Measurements from ENCODE around the gene SLC16A1. TPM values are rescaled to one million over a fixed set of nuclear protein-coding genes. Genes with fewer than 3 reads are reported as not detected.

The SLC16A1 gene
- total RNA-seq, 1 donor from 2014 or later, result 68.1 TPM

DNA sequence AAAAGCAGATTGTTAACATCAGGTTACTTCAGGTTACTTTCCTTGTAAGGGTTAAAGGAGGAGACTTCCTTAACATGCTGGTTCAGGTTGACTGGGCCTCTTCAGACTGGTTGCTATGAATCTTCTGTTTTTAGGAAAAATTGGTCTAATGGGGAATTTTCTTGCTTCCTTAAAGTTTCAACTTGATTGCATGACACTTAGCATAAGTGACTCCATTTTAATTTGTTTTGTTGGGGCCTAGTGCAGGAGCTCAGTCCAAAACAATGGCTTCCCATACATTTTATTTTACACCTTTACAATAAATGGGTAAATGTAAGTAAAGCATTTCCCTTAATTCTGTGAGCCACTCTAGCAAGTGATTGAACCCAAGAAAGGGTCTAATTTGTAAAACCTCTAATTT lies 53.8 kb downstream of the SLC16A1 start:
- no peaks in the 10 kb centered on the region for H3K27me3 Mint-ChIP-seq (ENCODE audit: low read depth)
- H3K9me3 Mint-ChIP-seq (ENCODE audit: low read depth), result no peaks in the 10 kb centered on the region
- H3K36me3 Mint-ChIP-seq (ENCODE audit: low read depth), result no peaks in the 10 kb centered on the region
- no peak overlapping the region for H3K4me3 Mint-ChIP-seq (ENCODE audit: unreplicated experiment)
- peaks cover 27% of the 10 kb centered on the region for H3K4me1 Mint-ChIP-seq (ENCODE audit: low read depth)
- H3K27ac Mint-ChIP-seq (ENCODE audit: unreplicated experiment), result no peak overlapping the region
- TF ChIP-seq, protein P1, sequence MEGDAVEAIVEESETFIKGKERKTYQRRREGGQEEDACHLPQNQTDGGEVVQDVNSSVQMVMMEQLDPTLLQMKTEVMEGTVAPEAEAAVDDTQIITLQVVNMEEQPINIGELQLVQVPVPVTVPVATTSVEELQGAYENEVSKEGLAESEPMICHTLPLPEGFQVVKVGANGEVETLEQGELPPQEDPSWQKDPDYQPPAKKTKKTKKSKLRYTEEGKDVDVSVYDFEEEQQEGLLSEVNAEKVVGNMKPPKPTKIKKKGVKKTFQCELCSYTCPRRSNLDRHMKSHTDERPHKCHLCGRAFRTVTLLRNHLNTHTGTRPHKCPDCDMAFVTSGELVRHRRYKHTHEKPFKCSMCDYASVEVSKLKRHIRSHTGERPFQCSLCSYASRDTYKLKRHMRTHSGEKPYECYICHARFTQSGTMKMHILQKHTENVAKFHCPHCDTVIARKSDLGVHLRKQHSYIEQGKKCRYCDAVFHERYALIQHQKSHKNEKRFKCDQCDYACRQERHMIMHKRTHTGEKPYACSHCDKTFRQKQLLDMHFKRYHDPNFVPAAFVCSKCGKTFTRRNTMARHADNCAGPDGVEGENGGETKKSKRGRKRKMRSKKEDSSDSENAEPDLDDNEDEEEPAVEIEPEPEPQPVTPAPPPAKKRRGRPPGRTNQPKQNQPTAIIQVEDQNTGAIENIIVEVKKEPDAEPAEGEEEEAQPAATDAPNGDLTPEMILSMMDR (IDR thresholded peaks at IDR 0.05), result no peak
- no peak for DNase-seq (ENCODE audit: low spot score)

- Mint-ChIP-seq H3K9me3 (ENCODE audit: low read depth) (peaks cover 4% of the 10 kb centered on the region), H3K27ac (ENCODE audit: unreplicated experiment) (no peak overlapping the region), H3K4me3 (ENCODE audit: unreplicated experiment) (no peak overlapping the region), H3K27me3 (ENCODE audit: low read depth) (no peaks in the 10 kb centered on the region), H3K36me3 (ENCODE audit: low read depth) (no peaks in the 10 kb centered on the region), H3K4me1 (ENCODE audit: low read depth) (peaks cover 22% of the 10 kb centered on the region)
- DNase-seq (ENCODE audit: low spot score), result no peak
- TF ChIP-seq, protein P1 (IDR thresholded peaks at IDR 0.05), result no peak
Observed at GRCh38 chr1:112901387-112901786, 54.6 kb downstream of the SLC16A1 start.

GRCh38 chr1:112896783-112897182 lies 59.2 kb downstream of the SLC16A1 start:
- Mint-ChIP-seq H3K36me3 (ENCODE audit: low read depth) (peaks cover 3% of the 10 kb centered on the region), H3K27me3 (ENCODE audit: low read depth) (no peaks in the 10 kb centered on the region), H3K4me1 (ENCODE audit: low read depth) (no peaks in the 10 kb centered on the region), H3K4me3 (ENCODE audit: unreplicated experiment) (no peak overlapping the region), H3K27ac (ENCODE audit: unreplicated experiment) (no peak overlapping the region), H3K9me3 (ENCODE audit: low read depth) (peaks cover 18% of the 10 kb centered on the region)
- TF ChIP-seq, protein P1 (IDR thresholded peaks at IDR 0.05), result no peak
- DNase-seq (ENCODE audit: low spot score), result no peak

DNA sequence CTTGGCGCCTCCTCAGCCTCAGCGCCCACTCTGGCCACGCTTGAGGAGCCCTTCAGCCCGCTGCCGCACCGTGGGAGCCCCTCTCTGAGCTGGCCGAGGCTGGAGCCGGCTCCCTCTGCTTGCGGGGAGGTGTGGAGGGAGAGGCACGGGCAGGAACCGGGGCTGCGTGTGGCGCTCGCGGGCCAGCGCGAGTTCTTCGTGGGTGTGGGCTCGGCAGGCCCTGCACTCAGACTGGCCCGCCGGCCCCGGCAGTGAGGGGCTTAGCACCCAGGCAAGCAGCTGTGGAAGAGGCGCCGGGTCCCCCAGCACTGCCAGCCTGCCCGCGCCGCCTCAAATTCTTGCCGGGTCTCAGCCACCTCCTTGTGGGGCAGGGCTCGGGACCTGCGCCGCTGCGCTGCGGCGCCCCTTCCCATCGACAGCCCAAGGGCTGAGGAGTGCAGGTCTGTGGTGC lies 61.4 kb downstream of the SLC16A1 start:
- Mint-ChIP-seq H3K4me3 (ENCODE audit: unreplicated experiment) (no peak overlapping the region), H3K9me3 (ENCODE audit: low read depth) (peaks cover 18% of the 10 kb centered on the region), H3K27me3 (ENCODE audit: low read depth) (no peaks in the 10 kb centered on the region), H3K36me3 (ENCODE audit: low read depth) (peaks cover 3% of the 10 kb centered on the region), H3K27ac (ENCODE audit: unreplicated experiment) (no peak overlapping the region), H3K4me1 (ENCODE audit: low read depth) (no peaks in the 10 kb centered on the region)
- DNase-seq (ENCODE audit: low spot score), result no peak
- TF ChIP-seq, protein P1 (IDR thresholded peaks at IDR 0.05), result no peak

DNA sequence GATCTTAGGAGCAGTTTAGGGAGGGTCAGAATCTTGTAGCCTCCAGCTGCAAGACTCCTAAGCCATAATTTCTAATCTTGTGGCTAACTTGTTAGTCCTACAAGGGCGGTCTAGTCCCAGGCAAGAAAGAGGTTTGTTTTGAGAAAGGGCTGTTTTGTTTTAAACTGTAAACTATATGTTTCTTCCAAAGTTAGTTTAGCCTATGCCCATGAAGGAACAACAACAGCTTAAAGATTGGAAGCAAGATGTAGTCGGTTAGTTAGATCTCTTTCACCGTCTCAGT lies 62.0 kb downstream of the SLC16A1 start:
- Mint-ChIP-seq H3K4me1 (ENCODE audit: low read depth) (no peaks in the 10 kb centered on the region), H3K9me3 (ENCODE audit: low read depth) (peaks cover 18% of the 10 kb centered on the region), H3K27me3 (ENCODE audit: low read depth) (no peaks in the 10 kb centered on the region), H3K36me3 (ENCODE audit: low read depth) (peaks cover 3% of the 10 kb centered on the region), H3K27ac (ENCODE audit: unreplicated experiment) (no peak overlapping the region), H3K4me3 (ENCODE audit: unreplicated experiment) (no peak overlapping the region)
- no peak for DNase-seq (ENCODE audit: low spot score)
- TF ChIP-seq, protein P1 (IDR thresholded peaks at IDR 0.05), result no peak
